GM12891 (cell line): ENCODE results near the gene USP53.

Experiments
- POLR2A ChIP-seq: IDR thresholded peaks from 2 replicates; pipeline ENCODE4 v1.6.1; 2011; ENCODE audit warnings: low read depth, low read length, control low read depth
- POLR2AphosphoS5 ChIP-seq: IDR thresholded peaks from 2 replicates; pipeline ENCODE4 v1.6.1; 2011; ENCODE audit warnings: low read depth, low read length, control low read depth
- TAF1 ChIP-seq: IDR thresholded peaks from 2 replicates; pipeline ENCODE4 v1.6.1; 2011; ENCODE audit warnings: low read depth, low read length, control low read depth

DNA sequence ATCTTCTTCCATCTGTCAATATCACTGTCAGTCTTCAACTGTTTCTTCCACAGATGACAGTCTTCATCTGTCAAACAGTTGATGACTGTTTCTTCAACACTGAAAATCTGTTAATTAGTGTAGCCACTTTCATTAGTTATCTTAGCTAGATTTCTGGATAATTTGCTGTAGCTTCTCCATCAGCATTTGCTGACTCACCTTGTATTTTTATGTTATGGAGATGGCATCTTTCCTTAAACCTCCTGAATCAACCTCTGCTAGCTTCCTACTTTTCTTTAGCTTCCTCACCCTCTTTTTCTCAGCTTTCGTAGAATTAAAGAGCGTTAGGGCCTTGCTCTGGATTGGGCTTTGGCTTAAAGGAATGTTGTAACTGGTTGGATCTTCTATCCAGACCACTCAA lies 25.1 kb downstream of the USP53 start:
- TF ChIP-seq TAF1 (no peak), POLR2A (no peak), POLR2AphosphoS5 (no peak)
